Mammary epithelial cell (primary cell): ENCODE data around the gene GPRASP2.

Source experiments
- EZH2 ChIP-seq: IDR thresholded peaks from 2 replicates; pipeline ENCODE4 v1.6.1; 2012; ENCODE audit warnings: low read length, inconsistent platforms, borderline replicate concordance
- TF ChIP-seq, protein P1 (sequence below), 2 donors: IDR thresholded peaks in 1 of 2; conservative IDR thresholded peaks in 1 of 2; 2 replicates each; pipeline ENCODE4 v1.5.1; 2011 to 2012; ENCODE audit warnings: inconsistent platforms in 2 of 2, low read length in 2 of 2, mild to moderate bottlenecking in 2 of 2, control low read depth in 1 of 2, low read depth in 1 of 2; ENCODE audit not compliant: insufficient read depth in 1 of 2; ENCODE audit errors: extremely low read depth in 1 of 2

DNA sequence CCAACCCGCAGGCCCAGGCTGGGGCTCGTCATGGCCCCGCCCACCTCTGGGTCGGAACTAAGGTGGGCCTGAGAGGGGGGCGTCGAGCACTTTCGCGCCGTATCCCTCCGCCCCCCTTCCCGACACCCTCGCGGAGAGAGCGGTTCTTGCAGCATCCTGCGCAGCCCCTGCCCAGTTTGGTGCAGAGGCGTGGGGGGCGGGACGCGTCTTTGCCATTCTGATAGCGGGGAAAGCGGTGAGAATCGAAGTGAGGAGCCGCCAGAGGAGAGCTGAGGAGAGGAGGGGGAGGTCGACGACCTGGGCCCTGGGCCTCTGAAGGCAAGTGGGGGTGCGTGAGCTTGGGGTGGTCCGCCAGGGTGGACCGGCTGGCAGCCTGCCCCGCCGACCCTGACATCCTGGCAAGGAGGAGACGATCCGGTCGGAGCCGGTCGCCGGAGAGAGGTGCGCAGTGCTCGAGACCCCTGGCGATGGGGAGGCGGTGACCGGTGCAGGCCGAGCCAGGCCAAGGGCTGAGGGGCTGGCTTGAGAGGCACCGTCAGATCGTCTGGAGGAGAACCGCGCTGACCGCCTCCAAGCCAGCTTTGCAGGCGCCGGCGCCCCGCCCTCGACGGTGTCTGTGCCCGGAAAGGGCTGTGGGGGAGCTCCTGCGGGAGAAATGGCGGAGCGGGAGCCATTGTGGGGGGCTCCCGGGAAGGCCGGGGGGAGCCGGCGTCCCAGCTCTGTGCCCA lies 33.8 kb downstream of the GPRASP2 start:
- TF ChIP-seq, protein P1, sequence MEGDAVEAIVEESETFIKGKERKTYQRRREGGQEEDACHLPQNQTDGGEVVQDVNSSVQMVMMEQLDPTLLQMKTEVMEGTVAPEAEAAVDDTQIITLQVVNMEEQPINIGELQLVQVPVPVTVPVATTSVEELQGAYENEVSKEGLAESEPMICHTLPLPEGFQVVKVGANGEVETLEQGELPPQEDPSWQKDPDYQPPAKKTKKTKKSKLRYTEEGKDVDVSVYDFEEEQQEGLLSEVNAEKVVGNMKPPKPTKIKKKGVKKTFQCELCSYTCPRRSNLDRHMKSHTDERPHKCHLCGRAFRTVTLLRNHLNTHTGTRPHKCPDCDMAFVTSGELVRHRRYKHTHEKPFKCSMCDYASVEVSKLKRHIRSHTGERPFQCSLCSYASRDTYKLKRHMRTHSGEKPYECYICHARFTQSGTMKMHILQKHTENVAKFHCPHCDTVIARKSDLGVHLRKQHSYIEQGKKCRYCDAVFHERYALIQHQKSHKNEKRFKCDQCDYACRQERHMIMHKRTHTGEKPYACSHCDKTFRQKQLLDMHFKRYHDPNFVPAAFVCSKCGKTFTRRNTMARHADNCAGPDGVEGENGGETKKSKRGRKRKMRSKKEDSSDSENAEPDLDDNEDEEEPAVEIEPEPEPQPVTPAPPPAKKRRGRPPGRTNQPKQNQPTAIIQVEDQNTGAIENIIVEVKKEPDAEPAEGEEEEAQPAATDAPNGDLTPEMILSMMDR (conservative IDR thresholded peaks at IDR 0.05 in 1 of 2, IDR thresholded peaks at IDR 0.05 in 1 of 2; ENCODE audit: extremely low read depth in 1 of 2, insufficient read depth in 1 of 2, low read depth in 1 of 2, low read length in 2 of 2): no peak
- TF ChIP-seq EZH2: no peak
